Neuron (in vitro differentiated cells): Measurements from ENCODE around the gene CFAP92.

ENCODE experiments used
- H2AFZ ChIP-seq: one replicate; pipeline ENCODE4 v1.6.1; 2013; ENCODE audit warnings: low read depth, mild to moderate bottlenecking, inconsistent platforms, low read length, moderate library complexity
- H3K27me3 ChIP-seq: one replicate; pipeline ENCODE4 v1.6.1; 2013; ENCODE audit warnings: low read length; ENCODE audit not compliant: insufficient read depth
- H3K36me3 ChIP-seq: one replicate; pipeline ENCODE4 v1.6.1; 2013; ENCODE audit warnings: low read length; ENCODE audit not compliant: insufficient read depth
- H3K4me1 ChIP-seq: one replicate; pipeline ENCODE4 v1.6.1; 2013; ENCODE audit warnings: low read length; ENCODE audit not compliant: insufficient read depth
- H3K4me3 ChIP-seq: 2 replicates; pipeline ENCODE4 v1.5.1; 2013; ENCODE audit warnings: mild to moderate bottlenecking, low read length, moderate library complexity
- H3K9me3 ChIP-seq: one replicate; pipeline ENCODE4 v1.6.1; 2013; ENCODE audit warnings: low read length

CFAP92 gene

DNA sequence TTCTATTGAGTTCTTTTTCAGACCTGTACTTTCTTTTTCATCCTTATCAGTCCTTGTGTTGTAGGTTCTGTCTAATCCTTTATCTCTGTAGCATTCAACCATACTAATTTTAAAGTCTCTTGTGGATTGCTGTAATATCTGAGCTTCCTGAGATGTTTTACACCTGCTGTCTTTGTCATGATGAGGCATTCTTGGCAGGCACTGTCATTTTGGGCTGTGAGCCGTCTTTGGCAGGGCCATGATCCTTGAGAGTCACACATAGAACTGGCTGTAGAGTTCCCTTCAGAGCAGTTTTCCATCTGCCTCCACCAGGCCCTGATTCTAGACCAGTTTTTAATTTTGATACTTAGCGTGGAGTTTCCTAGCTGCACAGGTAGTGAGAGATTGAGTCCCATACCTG lies 13.9 kb upstream of the CFAP92 start:
- H3K36me3 ChIP-seq, result peaks cover 52% of the 10 kb centered on the region
- no peaks in the 10 kb centered on the region for H3K27me3 ChIP-seq
- H3K4me3 ChIP-seq, result no peak overlapping the region
- no peaks in the 10 kb centered on the region for H3K9me3 ChIP-seq
- H3K4me1 ChIP-seq, result peaks cover 33% of the 10 kb centered on the region
- H2AFZ ChIP-seq, result no peak overlapping the region

GRCh38 chr3:129006864-129007263 lies 13.0 kb upstream of the CFAP92 start:
- Histone ChIP-seq H3K36me3 (peaks cover 43% of the 10 kb centered on the region), H3K27me3 (no peaks in the 10 kb centered on the region), H3K4me3 (no peak overlapping the region), H3K9me3 (no peaks in the 10 kb centered on the region), H3K4me1 (peaks cover 38% of the 10 kb centered on the region), H2AFZ (no peak overlapping the region)

GRCh38 chr3:129005526-129006303 lies 11.8 kb upstream of the CFAP92 start:
- H3K4me3 ChIP-seq, result no peak overlapping the region
- no peak overlapping the region for H2AFZ ChIP-seq
- no peaks in the 10 kb centered on the region for H3K27me3 ChIP-seq
- peaks cover 43% of the 10 kb centered on the region for H3K36me3 ChIP-seq
- H3K4me1 ChIP-seq, result peaks cover 36% of the 10 kb centered on the region
- no peaks in the 10 kb centered on the region for H3K9me3 ChIP-seq

- H2AFZ ChIP-seq, result no peak overlapping the region
- H3K36me3 ChIP-seq, result peaks cover 43% of the 10 kb centered on the region
- H3K9me3 ChIP-seq, result no peaks in the 10 kb centered on the region
- peaks cover 38% of the 10 kb centered on the region for H3K4me1 ChIP-seq
- no peak overlapping the region for H3K4me3 ChIP-seq
- no peaks in the 10 kb centered on the region for H3K27me3 ChIP-seq
These were observed 10.9 kb upstream of the CFAP92 start for GRCh38 chr3:129004639-129005295.

DNA sequence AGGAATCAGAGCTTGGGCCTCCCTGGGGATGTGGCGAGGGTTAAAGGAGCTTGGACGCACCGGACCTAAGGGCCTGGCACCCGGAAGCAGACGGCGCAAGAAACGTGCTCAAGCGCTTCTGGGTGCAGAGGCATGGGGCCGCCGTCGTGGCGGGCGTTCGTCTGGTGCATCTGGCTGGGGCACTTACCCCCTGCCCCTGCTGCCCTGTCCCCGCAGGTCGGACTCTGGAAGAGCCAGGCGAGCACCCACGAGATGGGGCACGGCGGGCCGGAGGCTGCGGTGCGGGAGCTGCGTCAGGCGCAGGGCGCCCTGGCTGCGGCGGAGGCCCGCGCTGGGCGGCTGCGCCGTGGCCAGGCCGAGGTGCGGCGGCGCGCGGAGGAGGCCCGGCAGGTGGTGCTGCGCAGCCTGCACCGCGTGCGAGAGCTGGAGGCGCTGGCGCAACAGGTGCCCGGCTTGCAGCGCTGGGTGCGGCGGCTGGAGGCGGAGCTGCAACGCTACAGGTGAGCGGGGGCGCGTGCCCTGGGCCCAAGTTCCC lies 9.8 kb upstream of the CFAP92 start:
- no peak overlapping the region for H2AFZ ChIP-seq
- peaks cover 42% of the 10 kb centered on the region for H3K4me1 ChIP-seq
- peaks cover 39% of the 10 kb centered on the region for H3K36me3 ChIP-seq
- no peaks in the 10 kb centered on the region for H3K9me3 ChIP-seq
- H3K4me3 ChIP-seq, result no peak overlapping the region
- no peaks in the 10 kb centered on the region for H3K27me3 ChIP-seq

GRCh38 chr3:129002573-129003569 lies 9.0 kb upstream of the CFAP92 start:
- Histone ChIP-seq H3K9me3 (no peaks in the 10 kb centered on the region), H3K36me3 (peaks cover 31% of the 10 kb centered on the region), H3K27me3 (no peaks in the 10 kb centered on the region), H2AFZ (no peak overlapping the region), H3K4me1 (peaks cover 49% of the 10 kb centered on the region), H3K4me3 (peak overlapping the region; percentile 89)

DNA sequence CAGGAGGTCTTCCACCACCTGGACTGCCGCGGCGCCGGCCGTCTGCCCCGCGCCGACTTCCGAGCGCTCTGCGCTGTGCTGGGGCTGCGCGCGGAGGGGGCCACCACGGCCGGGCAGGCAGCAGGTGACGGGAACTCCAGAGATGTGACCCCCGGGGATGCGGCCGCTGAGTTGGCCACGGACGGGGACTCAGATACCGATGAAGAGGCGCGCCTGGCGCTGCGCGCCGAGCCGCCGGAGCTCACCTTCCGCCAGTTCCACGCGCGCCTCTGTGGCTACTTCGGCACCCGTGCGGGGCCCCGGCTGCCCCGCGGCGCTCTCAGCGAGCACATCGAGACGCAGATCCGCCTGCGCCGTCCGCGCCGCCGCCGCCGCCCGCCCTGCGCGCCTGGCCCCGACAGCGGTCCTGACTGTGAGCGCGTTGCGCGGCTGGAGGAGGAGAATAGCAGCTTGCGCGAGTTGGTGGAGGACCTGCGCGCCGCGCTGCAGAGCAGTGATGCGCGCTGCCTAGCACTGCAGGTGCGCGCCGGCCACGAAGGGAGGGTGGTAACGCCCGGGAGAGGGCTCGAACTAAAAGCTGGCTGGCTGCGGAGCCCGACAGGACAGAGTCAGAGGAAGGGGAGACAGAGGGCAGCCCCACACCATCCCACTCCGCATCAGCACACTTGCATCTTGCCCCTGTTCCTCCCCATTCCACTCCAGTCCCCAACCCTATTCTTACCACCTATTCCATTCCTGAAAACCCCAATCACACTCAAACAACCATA lies 8.1 kb upstream of the CFAP92 start:
- peaks cover 54% of the 10 kb centered on the region for H3K4me1 ChIP-seq
- H2AFZ ChIP-seq, result peak overlapping the region; percentile 69
- no peaks in the 10 kb centered on the region for H3K9me3 ChIP-seq
- H3K27me3 ChIP-seq, result no peaks in the 10 kb centered on the region
- peak overlapping the region; percentile 89 for H3K4me3 ChIP-seq
- H3K36me3 ChIP-seq, result peaks cover 23% of the 10 kb centered on the region

GRCh38 chr3:129001101-129001805 lies 7.4 kb upstream of the CFAP92 start, which contains the start of gene EFCC1:
Gene EFCC1 (plus strand): TSS chr3:129001304. CDS start chr3:129001629, 325 bp downstream.
- Histone ChIP-seq H2AFZ (peak within 1 kb of the TSS; percentile 69), H3K27me3 (no peaks in the 10 kb centered on the region), H3K36me3 (peaks cover 16% of the 10 kb centered on the region), H3K4me1 (peaks cover 61% of the 10 kb centered on the region), H3K9me3 (no peaks in the 10 kb centered on the region), H3K4me3 (peak within 1 kb of the TSS; percentile 89)

DNA sequence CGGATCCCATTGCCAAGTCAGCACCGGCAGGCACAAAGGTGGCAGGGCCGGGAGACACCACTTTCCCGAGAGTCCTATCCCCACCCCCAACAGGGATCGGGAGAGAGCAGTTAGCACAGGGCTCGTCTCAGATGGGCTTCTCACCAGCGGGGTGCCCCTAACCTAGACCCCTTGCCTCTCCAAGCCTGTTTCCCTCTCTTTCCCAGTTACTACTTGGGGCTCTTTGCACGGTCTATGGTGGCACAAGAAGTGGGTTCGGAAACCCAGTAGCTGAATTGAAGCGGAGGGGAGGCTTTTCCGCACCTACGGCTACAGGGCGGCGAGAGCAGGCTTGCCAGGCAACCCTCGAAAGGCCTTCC lies 6.8 kb upstream of the CFAP92 start:
- Histone ChIP-seq H3K36me3 (peaks cover 12% of the 10 kb centered on the region), H3K9me3 (no peaks in the 10 kb centered on the region), H2AFZ (peak overlapping the region; percentile 10), H3K4me1 (peaks cover 66% of the 10 kb centered on the region), H3K27me3 (no peaks in the 10 kb centered on the region), H3K4me3 (peak overlapping the region; percentile 89)

GRCh38 chr3:128999102-128999501 lies 5.2 kb upstream of the CFAP92 start:
- Histone ChIP-seq H3K4me3 (no peak overlapping the region), H3K36me3 (no peaks in the 10 kb centered on the region), H3K27me3 (no peaks in the 10 kb centered on the region), H3K9me3 (no peaks in the 10 kb centered on the region), H2AFZ (no peak overlapping the region), H3K4me1 (peaks cover 73% of the 10 kb centered on the region)

DNA sequence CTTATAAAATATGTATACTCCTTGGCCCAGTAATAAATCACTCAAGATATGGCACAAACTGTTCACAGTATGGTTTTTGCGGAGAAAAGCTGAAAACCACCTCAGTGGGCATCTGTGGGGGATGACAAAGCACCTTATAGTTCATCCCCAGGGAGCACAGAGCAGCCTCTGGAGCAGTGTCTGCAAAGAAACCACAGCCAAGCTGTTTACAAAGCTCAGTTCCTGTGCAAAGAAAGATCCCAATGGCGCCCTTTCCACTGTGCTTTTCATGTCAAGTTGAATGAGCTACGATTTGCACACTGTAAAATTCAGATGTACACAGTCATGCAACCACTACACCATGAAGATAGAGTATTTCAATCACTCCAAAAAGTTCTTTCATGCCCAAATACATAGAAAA lies 4.7 kb upstream of the CFAP92 start:
- Histone ChIP-seq H3K27me3 (no peaks in the 10 kb centered on the region), H3K4me1 (peaks cover 73% of the 10 kb centered on the region), H2AFZ (no peak overlapping the region), H3K4me3 (peak overlapping the region; percentile 20), H3K36me3 (no peaks in the 10 kb centered on the region), H3K9me3 (no peaks in the 10 kb centered on the region)
